Measurements from ENCODE around the gene CNN2.

DNA sequence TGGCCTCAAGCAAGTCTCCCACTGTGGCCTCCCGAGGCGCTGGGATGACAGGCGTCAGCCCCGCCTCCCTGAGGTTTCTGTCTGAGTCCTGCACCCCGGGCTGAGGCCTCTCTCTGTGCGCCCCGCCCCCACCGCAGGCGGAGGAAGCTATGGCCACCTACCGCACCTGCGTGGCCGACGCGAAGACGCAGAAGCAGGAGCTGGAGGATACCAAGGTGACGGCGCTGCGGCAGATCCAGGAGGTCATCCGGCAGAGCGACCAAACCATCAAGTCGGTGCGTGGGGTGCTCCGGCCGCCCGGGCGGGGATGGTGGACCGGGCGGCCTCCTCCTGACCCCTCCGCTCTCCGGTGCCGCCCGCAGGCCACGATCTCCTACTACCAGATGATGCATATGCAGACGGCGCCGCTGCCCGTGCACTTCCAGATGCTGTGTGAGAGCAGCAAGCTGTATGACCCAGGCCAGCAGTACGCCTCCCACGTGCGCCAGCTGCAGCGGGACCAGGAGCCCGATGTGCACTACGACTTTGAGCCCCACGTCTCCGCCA lies 53.2 kb downstream of the CNN2 start:
- TF ChIP-seq POLR2A (IDR thresholded peaks at IDR 0.05): no peak
- TF ChIP-seq, protein P1, sequence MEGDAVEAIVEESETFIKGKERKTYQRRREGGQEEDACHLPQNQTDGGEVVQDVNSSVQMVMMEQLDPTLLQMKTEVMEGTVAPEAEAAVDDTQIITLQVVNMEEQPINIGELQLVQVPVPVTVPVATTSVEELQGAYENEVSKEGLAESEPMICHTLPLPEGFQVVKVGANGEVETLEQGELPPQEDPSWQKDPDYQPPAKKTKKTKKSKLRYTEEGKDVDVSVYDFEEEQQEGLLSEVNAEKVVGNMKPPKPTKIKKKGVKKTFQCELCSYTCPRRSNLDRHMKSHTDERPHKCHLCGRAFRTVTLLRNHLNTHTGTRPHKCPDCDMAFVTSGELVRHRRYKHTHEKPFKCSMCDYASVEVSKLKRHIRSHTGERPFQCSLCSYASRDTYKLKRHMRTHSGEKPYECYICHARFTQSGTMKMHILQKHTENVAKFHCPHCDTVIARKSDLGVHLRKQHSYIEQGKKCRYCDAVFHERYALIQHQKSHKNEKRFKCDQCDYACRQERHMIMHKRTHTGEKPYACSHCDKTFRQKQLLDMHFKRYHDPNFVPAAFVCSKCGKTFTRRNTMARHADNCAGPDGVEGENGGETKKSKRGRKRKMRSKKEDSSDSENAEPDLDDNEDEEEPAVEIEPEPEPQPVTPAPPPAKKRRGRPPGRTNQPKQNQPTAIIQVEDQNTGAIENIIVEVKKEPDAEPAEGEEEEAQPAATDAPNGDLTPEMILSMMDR (IDR thresholded peaks at IDR 0.05): no peak

Data from thyroid gland (tissue), 4 donors.